ENCODE results near the gene DDX10. TPM values are rescaled to one million over a fixed set of nuclear protein-coding genes. Genes with fewer than 3 reads are reported as not detected.
"Not testable (repeated sequence)": the region's sequence is repeated elsewhere in the genome, so short reads cannot be mapped to it uniquely, and the experiment has no call there.

Gene DDX10
- total RNA-seq, 1 donor from 2014 or later = 67.4 TPM

- H3K27me3 ChIP-seq (ENCODE audit: control insufficient read depth, insufficient read depth, low read length) = no peaks in the 10 kb centered on the region
- no peak overlapping the region for H3K4me3 ChIP-seq (ENCODE audit: low read depth, low read length)
- H3K36me3 ChIP-seq (ENCODE audit: control insufficient read depth, insufficient read depth, low read length) = no peaks in the 10 kb centered on the region
- peak; percentile 81 for DNase-seq (ENCODE audit: low read depth)
- no peak for FAIRE-seq
- TF ChIP-seq CTCF (IDR thresholded peaks at IDR 0.05; ENCODE audit: insufficient read depth, low read length, severe bottlenecking) = no peak
Observed at GRCh38 chr11:108733479-108734116, 68.7 kb downstream of the DDX10 start.

- Histone ChIP-seq H3K27me3 (ENCODE audit: control insufficient read depth, insufficient read depth, low read length) (no peaks in the 10 kb centered on the region), H3K36me3 (ENCODE audit: control insufficient read depth, insufficient read depth, low read length) (no peaks in the 10 kb centered on the region), H3K4me3 (ENCODE audit: low read depth, low read length) (no peak overlapping the region)
- FAIRE-seq (no peak), DNase-seq (ENCODE audit: low read depth) (no peak)
- TF ChIP-seq CTCF (IDR thresholded peaks at IDR 0.05; ENCODE audit: insufficient read depth, low read length, severe bottlenecking) = no peak
Observed at GRCh38 chr11:108734283-108734682, 69.4 kb downstream of the DDX10 start.

- H3K27me3 ChIP-seq (ENCODE audit: control insufficient read depth, insufficient read depth, low read length) = no peaks in the 10 kb centered on the region
- DNase-seq (ENCODE audit: low read depth) = peak; percentile 52
- no peak for FAIRE-seq
- H3K4me3 ChIP-seq (ENCODE audit: low read depth, low read length) = no peak overlapping the region
- TF ChIP-seq CTCF (IDR thresholded peaks at IDR 0.05; ENCODE audit: insufficient read depth, low read length, severe bottlenecking) = peak; percentile 54
- no peaks in the 10 kb centered on the region for H3K36me3 ChIP-seq (ENCODE audit: control insufficient read depth, insufficient read depth, low read length)
Observed at GRCh38 chr11:108734956-108735559, 70.2 kb downstream of the DDX10 start.

GRCh38 chr11:108740132-108740531 lies 75.3 kb downstream of the DDX10 start:
- not testable (repeated sequence) for H3K27me3 ChIP-seq (ENCODE audit: control insufficient read depth, insufficient read depth, low read length); FAIRE-seq; H3K4me3 ChIP-seq (ENCODE audit: low read depth, low read length); DNase-seq (ENCODE audit: low read depth); H3K36me3 ChIP-seq (ENCODE audit: control insufficient read depth, insufficient read depth, low read length)

- no peaks in the 10 kb centered on the region for H3K27me3 ChIP-seq (ENCODE audit: control insufficient read depth, insufficient read depth, low read length)
- TF ChIP-seq CTCF (IDR thresholded peaks at IDR 0.05; ENCODE audit: insufficient read depth, low read length, severe bottlenecking) = no peak
- H3K4me3 ChIP-seq (ENCODE audit: low read depth, low read length) = no peak overlapping the region
- H3K36me3 ChIP-seq (ENCODE audit: control insufficient read depth, insufficient read depth, low read length) = no peaks in the 10 kb centered on the region
- DNase-seq (ENCODE audit: low read depth) (no peak), FAIRE-seq (no peak)
Observed at GRCh38 chr11:108743851-108744250, 79.0 kb downstream of the DDX10 start.

GRCh38 chr11:108748968-108749367 lies 84.1 kb downstream of the DDX10 start:
- Histone ChIP-seq H3K36me3 (ENCODE audit: control insufficient read depth, insufficient read depth, low read length) (no peaks in the 10 kb centered on the region), H3K4me3 (ENCODE audit: low read depth, low read length) (no peak overlapping the region), H3K27me3 (ENCODE audit: control insufficient read depth, insufficient read depth, low read length) (no peaks in the 10 kb centered on the region)
- TF ChIP-seq CTCF (IDR thresholded peaks at IDR 0.05; ENCODE audit: insufficient read depth, low read length, severe bottlenecking) = no peak
- DNase-seq (ENCODE audit: low read depth) (no peak), FAIRE-seq (no peak)

All from bronchial epithelial cell (primary cell).